KBM-7 (cell line): ENCODE measurements around the gene TMOD4.
"Not testable (repeated sequence)": the region's sequence is repeated elsewhere in the genome, so short reads cannot be mapped to it uniquely, and the experiment has no call there.

Experiments
- DNase-seq: peaks from one replicate; pipeline ENCODE4 v3.0.0-alpha.2; 2015
- in situ Hi-C: fragments of 300-500 bp; cut with MboI; formaldehyde crosslinking; loops from 2 replicates; pipeline ENCODE4 v1.14.3; 2020; ENCODE audit warnings: low sequenced_read_pairs, low pct_unique_long_range_greater_than_20kb, mixed read lengths

Gene TMOD4

GRCh38 chr1:151175863-151176262, at the start of gene TMOD4:
Gene TMOD4, minus strand, starts transcription at chr1:151175981. Its CDS starts 1,106 bp downstream, at chr1:151174875.
- DNase-seq: peak; percentile 50
- in situ Hi-C loops: no loop called here

DNA sequence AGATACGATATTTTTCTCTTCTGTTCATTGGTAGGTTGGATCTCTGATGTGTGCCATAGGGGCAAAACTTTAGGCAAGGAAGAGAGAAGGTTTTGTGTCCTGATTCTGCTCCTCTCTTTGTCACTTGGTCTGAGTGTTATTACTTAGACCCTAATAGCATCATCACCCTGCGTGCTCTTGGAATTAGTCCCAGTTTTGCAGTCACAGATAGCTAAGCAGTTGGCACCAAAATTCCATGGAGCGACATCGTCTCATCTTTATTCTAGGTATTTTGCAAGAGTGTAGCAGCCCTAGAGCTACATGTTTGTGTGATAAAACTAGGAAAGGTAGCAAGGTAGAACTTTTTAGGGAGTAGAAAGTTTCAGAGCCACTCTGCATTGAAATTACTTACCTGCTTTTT, 46.3 kb upstream of the TMOD4 start:
- no peak for DNase-seq
- in situ Hi-C loops: no loop called here

DNA sequence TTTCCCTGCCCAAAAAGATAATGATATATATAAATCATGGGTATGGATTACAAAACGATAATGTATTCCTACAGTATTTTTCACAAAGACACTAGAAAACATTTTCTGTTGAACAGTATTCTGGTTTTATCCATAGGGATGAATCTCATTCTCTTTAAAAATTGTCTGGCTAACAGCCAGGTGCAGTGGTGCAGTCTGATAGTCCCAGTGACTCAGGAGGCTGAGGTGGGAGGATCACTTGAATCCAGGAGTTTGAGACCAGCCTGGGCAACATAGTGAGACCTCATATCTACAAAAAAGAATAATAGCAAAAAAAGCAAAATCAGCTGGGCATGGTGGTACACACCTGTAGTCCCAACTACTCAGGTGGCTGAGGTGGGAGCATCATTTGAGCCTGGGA, 45.8 kb upstream of the TMOD4 start:
- no peak for DNase-seq

GRCh38 chr1:151213560-151213959, 37.8 kb upstream of the TMOD4 start:
- no peak for DNase-seq
- in situ Hi-C loops: no loop called here

More for the DNA sequence above, 45.8 kb upstream of the TMOD4 start:
- in situ Hi-C loops: no loop called here

DNA sequence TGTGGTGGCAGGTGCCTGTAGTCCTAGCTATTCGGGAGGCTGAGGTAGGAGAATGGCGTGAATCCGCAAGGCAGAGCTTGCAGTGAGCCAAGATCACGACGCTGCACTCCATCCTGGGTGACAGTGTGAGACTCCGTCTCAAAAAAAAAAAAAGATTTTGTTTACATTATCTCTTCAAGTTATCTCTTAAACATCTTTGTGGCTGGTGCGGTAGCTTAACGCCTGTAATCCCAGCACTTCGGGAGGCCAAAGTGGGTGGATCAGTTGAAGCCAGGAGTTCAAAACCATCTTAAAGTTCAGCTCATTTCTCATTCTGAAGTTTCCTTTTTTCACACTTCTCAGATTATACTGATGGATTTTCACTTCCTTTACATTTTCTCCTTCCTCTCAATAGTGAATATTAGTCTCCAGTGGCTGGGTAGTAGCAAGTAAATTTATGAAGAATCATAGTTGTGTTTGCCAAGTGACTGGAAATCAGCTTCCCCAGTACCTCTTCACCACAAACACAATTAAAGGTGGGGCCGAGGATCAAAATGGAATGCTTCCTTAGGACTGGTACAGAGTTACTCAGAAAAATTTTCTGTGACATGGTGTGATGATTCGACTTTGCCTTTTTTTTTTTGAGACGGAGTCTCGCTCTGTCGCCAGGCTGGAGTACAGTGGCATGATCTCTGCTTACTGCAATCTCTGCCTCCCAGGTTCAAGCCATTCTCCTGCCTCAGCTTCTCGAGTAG, 36.4 kb upstream of the TMOD4 start:
- no peak for DNase-seq
- in situ Hi-C loops: no loop called here

DNA sequence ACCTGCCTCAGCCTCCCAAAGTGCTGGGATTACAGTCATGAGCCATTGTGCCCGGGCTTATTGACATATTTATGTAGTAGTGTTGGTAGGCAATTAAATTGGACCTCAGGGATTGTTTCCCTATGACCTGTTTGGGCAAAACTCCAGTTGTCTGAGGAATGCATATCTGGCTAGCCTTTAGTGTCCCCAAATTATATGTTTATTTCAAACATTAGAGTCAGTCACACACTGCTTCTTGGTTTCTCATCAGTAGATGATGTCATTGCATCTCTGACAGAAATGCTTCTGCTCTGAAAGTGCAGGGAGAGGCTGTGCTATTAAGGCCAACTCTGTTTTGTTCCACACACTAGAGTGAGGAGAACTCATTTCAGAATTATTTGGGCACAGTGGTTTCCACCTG, 35.0 kb upstream of the TMOD4 start:
- in situ Hi-C loops: no loop called here
- DNase-seq: no peak

DNA sequence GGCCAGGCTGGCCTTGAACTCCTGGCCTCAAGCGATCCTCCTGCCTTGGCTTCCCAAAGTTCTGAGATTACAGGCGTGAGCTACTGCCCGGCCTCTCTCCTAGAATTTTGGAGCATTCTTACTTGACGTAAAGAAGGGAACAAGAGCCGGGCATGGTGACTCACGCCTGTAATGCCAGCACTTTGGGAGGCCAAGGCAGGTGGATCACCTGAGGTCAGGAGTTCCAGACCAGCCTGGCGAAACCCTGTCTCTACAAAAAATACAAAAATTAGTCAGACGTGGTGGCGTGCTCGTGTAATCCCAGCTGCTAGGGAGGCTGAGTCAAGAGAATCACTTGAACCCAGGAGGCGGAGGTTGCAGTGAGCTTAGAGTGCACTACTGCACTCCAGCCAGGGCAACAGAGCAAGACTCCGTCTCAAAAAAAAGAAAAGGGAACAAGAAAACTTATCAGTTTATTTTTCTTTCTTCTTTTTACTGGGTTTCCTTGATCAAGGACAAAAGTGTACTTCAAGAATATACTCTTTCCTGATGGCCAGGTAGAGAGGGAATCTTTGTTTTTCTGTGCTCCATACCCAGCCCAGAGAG, 29.7 kb upstream of the TMOD4 start:
- DNase-seq, in situ Hi-C loops: not testable (repeated sequence)

DNA sequence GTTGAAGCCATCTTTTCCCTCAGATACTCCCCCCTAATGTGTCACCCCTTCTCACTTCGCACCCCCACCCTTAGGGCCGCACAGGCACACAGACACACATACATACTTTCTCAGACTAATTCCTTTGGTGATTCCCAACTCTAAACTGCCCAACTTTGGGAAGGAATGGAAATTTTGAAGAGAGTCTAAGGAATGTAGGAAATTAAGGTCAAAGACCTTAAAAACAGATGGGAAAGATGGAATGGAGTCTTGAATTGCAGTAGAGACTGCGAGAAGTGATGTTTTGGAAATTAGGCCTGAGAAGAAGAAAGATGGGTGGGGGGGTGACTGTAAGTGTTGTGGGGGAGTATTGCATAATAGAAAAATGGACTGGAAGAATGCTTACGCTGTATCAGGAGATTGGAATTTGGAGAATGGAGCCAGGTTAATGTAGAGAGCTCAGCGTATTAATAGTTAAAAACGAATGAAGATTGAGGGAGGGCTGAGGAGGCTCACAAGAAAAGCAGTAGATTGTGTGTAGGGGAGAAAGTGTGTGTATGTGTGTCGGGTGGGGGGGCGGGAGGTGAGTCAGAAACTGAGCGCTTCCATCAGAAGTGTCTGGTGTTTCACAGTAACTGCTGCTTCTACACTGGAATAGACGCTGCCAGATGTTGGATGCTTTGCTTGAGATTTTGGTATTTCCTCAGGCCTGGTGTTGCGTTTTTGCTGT, 24.2 kb upstream of the TMOD4 start:
- in situ Hi-C loops: no loop called here

GRCh38 chr1:151198254-151199127, 22.7 kb upstream of the TMOD4 start, which contains the start of gene PIP5K1A:
Gene PIP5K1A, plus strand, starts transcription at chr1:151198552. Its CDS starts 445 bp downstream, at chr1:151198997.
- DNase-seq: peak; percentile 97
- in situ Hi-C loops: no loop called here

More for the DNA sequence above, 24.2 kb upstream of the TMOD4 start:
- DNase-seq: peak; percentile 21

DNA sequence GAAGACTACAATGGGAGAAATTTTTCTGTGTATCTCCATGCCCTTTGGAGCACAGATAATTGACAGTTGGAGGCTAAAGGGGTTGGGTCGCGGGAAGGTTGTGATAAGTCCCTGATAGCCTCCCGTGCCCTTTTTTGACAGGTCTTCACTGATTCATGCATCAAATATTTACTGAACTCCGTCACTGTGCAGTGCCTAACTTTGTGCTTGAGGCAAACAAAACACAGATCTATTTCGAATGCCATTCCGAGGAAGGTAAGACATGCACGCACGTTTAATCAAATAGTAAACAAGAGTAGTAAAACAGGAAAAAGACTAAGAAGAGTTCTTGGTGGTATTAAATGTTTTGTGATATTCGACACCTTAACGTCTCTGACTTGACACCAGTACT, 22.1 kb upstream of the TMOD4 start:
- DNase-seq: no peak
- in situ Hi-C loops: no loop called here

- DNase-seq: peak; percentile 89
- in situ Hi-C loops: no loop called here
Measured at GRCh38 chr1:151196292-151196800, 20.6 kb upstream of the TMOD4 start.

- in situ Hi-C loops, DNase-seq: not testable (repeated sequence)
Measured at GRCh38 chr1:151194894-151195594, 19.3 kb upstream of the TMOD4 start.

DNA sequence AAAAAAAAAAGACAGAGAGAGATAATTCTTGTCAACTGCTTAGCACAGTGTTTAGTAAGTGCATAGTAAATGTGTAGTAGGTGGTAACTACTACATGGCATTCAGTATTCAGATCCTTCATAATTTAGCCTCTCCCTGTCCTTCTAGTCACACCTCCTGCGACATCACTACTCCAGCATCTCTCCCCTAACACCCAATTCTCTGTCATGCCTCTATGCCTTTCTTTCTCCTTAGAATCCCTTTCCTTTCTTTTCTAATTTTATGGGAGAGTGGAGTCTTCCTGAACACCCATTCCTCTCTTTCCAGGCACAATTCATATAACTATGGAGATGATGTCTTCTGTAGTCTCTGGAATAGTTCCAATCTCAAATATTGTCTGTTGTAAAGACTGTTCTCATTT, 18.1 kb upstream of the TMOD4 start:
- no peak for DNase-seq
- in situ Hi-C loops: no loop called here

DNA sequence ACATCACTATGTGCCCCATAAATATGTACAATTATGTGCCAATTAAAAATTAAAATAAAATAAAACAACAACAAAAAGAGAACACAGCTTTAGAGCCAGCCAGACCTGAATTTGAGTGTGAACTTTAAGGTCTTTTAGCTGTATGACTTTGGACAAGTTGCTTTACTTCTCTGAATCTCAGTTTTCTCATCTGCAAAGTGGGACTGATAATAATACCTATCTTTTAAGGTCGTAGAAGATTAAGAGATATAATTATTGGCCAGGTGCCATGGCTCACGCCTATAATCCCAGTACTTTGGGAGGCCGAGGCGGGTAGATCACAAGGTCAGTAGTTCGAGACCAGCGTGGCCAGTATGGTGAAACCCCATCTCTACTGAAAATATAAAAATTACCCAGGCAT, 17.5 kb upstream of the TMOD4 start:
- no peak for DNase-seq
- in situ Hi-C loops: no loop called here

DNA sequence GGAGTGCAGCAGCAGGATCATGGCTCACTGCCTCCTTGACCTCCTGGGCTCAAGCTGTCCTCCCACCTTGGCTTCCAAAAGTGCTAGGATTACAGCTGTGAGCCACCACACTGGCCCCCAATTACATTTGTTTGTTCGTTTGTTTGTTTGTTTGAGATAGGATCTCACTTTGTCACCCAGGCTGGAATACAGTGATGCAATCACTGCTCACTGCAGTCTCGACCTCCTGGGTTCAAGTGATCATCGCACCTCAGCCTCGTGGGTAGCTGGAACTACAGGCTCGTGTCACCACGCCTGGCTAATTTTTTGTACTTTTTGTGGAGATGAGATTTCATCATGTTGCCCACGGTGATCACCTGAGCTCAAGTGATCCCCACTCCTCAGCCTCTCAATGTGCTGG, 16.3 kb upstream of the TMOD4 start:
- in situ Hi-C loops: no loop called here
- no peak for DNase-seq

DNA sequence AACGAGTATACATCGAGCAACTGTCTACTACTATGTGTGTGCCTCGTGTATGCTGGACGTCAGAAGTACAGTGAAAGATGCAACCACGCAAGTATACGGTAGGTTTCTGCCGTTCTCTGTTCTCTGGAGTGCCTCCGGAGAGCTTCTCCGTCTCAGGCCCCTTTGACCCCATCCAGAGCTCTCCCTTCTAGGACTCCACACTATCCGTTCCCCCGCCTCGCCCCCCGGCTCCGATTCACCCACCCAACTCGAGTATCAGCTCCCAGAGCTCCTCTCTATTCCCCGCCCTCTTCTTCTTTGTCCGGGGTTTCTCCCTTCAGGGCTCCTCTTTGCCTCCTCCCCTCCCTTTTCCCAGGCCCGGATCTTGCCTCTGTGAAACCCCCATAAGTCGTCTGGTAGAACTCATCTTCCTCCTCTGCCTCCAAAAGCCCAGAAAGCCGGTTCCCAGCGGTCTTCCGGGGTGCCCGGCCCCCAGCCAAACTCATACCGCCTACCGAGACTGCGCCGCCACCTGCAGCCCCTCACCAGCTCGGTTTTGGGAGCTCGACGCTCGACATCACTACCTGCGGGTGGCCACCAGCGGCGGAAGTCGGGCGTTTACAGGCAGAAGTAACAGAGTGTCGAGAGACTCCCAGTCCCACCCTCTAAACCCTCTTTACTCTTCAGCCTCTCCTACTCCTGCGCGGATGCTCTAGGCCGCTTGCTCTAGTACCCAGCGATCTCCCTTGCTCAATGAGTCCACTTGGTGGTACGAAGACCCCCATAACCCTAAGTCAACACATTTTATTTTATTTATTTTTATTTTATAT, 14.1 kb upstream of the TMOD4 start, which contains the start of gene VPS72:
TSS of gene VPS72 (minus strand) at position 561 of the 809 bp plus-strand sequence. CDS start at position 485, 76 bp downstream.
- in situ Hi-C loops: no loop called here
- DNase-seq: peak; percentile 92

- in situ Hi-C loops, DNase-seq: not testable (repeated sequence)
Measured at GRCh38 chr1:151188667-151189066, 12.9 kb upstream of the TMOD4 start.

- in situ Hi-C loops: no loop called here
- no peak for DNase-seq
Measured at GRCh38 chr1:151187205-151187604, 11.4 kb upstream of the TMOD4 start.
